C4-2B (cell line): Measurements from ENCODE around the gene FSTL5.

Experiments
- H3K27ac ChIP-seq: fragments of 450-650 bp; 2 replicates; pipeline ENCODE4 v1.5.1; 2017
- ZFX ChIP-seq: fragments of 450-650 bp; IDR thresholded peaks from 2 replicates; pipeline ENCODE4 v1.6.1; 2017
- TF ChIP-seq, protein P1 (sequence below): fragments of 450-650 bp; conservative IDR thresholded peaks from 2 replicates; pipeline ENCODE4 v1.5.1; 2017; ENCODE audit warnings: mild to moderate bottlenecking

FSTL5 gene

GRCh38 chr4:161457906-161458305 lies 705.9 kb downstream of the FSTL5 start:
- no peak for TF ChIP-seq ZFX
- TF ChIP-seq, protein P1, sequence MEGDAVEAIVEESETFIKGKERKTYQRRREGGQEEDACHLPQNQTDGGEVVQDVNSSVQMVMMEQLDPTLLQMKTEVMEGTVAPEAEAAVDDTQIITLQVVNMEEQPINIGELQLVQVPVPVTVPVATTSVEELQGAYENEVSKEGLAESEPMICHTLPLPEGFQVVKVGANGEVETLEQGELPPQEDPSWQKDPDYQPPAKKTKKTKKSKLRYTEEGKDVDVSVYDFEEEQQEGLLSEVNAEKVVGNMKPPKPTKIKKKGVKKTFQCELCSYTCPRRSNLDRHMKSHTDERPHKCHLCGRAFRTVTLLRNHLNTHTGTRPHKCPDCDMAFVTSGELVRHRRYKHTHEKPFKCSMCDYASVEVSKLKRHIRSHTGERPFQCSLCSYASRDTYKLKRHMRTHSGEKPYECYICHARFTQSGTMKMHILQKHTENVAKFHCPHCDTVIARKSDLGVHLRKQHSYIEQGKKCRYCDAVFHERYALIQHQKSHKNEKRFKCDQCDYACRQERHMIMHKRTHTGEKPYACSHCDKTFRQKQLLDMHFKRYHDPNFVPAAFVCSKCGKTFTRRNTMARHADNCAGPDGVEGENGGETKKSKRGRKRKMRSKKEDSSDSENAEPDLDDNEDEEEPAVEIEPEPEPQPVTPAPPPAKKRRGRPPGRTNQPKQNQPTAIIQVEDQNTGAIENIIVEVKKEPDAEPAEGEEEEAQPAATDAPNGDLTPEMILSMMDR, result no peak
- no peak overlapping the region for H3K27ac ChIP-seq

- no peak overlapping the region for H3K27ac ChIP-seq
- TF ChIP-seq, protein P1, result no peak
These were observed 706.5 kb downstream of the FSTL5 start for GRCh38 chr4:161457311-161457710.

DNA sequence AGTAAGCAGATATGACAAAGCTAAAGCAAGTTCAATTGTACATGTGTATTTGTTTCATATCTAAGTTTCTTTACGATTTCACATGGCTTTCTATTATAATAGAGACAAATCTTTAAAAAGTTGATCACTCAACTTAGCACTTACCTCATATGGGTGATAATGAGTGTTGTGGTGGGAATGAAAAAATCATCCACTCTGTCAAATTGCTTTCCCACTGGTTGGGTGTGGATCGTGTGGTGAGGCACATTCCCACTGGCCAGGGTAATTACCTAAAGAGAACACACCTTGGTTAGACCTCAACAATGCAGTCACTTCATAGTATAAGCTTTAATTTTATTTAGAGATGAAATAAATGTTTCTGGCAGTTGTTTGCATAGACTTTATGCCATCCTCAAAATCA lies 708.9 kb downstream of the FSTL5 start:
- TF ChIP-seq, protein P1, result no peak
- TF ChIP-seq ZFX, result no peak
- no peak overlapping the region for H3K27ac ChIP-seq

DNA sequence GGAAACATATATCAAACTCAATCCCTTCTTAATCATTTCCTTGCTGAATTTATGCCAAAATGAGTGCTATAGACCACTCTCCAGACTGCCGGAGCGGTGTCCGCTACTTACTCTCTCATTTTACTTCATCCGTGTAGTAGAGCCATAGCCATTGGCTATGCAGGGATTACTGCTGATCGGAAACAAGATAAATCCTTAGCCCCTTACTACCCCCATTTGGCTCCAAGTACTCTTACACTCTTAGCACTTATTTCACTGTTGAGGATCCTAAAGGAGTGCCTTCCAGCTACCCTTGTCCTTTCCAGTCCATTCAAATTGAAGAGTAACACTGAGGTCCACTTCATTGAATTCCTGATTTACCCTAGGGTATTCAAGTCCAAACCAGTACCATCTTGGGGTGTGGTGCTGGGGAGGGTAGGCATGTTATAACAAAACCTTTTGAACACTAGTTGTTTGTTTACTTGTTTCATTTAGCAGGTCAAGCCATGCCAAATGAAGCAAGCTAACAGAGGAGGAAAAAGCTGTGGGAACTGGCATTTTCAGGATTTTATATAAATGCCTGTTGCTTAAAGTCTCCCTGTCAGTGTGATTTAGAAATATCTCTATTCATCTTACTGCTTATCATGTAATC lies 715.1 kb downstream of the FSTL5 start:
- no peak for TF ChIP-seq ZFX
- TF ChIP-seq, protein P1, result no peak

GRCh38 chr4:161444626-161445025 lies 719.2 kb downstream of the FSTL5 start:
- no peak for TF ChIP-seq ZFX
- TF ChIP-seq, protein P1, result no peak
- no peak overlapping the region for H3K27ac ChIP-seq

More for the DNA sequence above, 715.1 kb downstream of the FSTL5 start:
- H3K27ac ChIP-seq, result no peak overlapping the region

GRCh38 chr4:161442921-161443320 lies 720.9 kb downstream of the FSTL5 start:
- H3K27ac ChIP-seq, result no peak overlapping the region
- TF ChIP-seq, protein P1, result 0 out of 2 replicates have a peak, but pooled peaks have one; percentile 4
- no peak for TF ChIP-seq ZFX

DNA sequence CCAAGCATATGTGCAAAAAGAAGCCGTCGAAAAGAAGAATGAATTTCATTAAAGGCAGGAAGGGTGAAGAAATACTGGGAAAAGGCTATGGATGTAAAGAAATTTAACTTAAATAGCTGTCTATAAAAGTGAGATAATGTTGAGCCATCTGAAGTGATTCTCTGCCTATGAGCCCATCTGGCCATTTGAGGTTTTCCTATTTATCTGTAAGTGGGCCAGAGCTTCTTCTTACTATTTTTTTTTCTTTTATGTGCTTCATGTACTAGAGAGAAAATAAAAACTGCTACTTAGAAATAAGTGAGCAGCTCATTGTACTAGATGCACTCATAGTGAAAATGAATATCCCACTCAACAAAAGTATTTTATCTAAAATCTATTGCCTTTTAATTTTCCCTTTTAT lies 725.7 kb downstream of the FSTL5 start:
- no peak for TF ChIP-seq ZFX
- TF ChIP-seq, protein P1, result no peak
- H3K27ac ChIP-seq, result no peak overlapping the region
